ENCODE results near the gene DMRTC2.

DMRTC2 gene

GRCh38 chr19:41845001-41845050 is at the start of gene DMRTC2:
Gene DMRTC2 (plus strand): TSS chr19:41845042. CDS start chr19:41847429, 2,387 bp downstream.
- no peak for TF ChIP-seq CTCF (IDR thresholded peaks at IDR 0.05; ENCODE audit: insufficient read depth, missing control alignments)
- DNase-seq (ENCODE audit: insufficient read length, low spot score) = no peak
- no peak for FAIRE-seq

GRCh38 chr19:41796362-41796761 is 48.5 kb upstream of the DMRTC2 start, which contains the start of gene CEACAM3:
Gene CEACAM3 (plus strand): TSS chr19:41796587. CDS start chr19:41796678, 91 bp downstream.
- DNase-seq (ENCODE audit: insufficient read length, low spot score) (no peak), FAIRE-seq (no peak)
- no peak for TF ChIP-seq CTCF (IDR thresholded peaks at IDR 0.05; ENCODE audit: insufficient read depth, missing control alignments)

GRCh38 chr19:41796901-41797300 is 47.9 kb upstream of the DMRTC2 start:
- TF ChIP-seq CTCF (IDR thresholded peaks at IDR 0.05; ENCODE audit: insufficient read depth, missing control alignments) = no peak
- no peak for FAIRE-seq
- no peak for DNase-seq (ENCODE audit: insufficient read length, low spot score)

GRCh38 chr19:41799444-41800000 is 45.3 kb upstream of the DMRTC2 start:
- no peak for FAIRE-seq
- DNase-seq (ENCODE audit: insufficient read length, low spot score) = no peak
- no peak for TF ChIP-seq CTCF (IDR thresholded peaks at IDR 0.05; ENCODE audit: insufficient read depth, missing control alignments)

- TF ChIP-seq CTCF (IDR thresholded peaks at IDR 0.05; ENCODE audit: insufficient read depth, missing control alignments) = no peak
- FAIRE-seq = no peak
- no peak for DNase-seq (ENCODE audit: insufficient read length, low spot score)
Measured at GRCh38 chr19:41801031-41801430, 43.8 kb upstream of the DMRTC2 start.

- no peak for DNase-seq (ENCODE audit: insufficient read length, low spot score)
- no peak for TF ChIP-seq CTCF (IDR thresholded peaks at IDR 0.05; ENCODE audit: insufficient read depth, missing control alignments)
- FAIRE-seq = no peak
Measured at GRCh38 chr19:41801792-41802211, 43.0 kb upstream of the DMRTC2 start.

GRCh38 chr19:41802770-41803169 is 42.1 kb upstream of the DMRTC2 start:
- no peak for TF ChIP-seq CTCF (IDR thresholded peaks at IDR 0.05; ENCODE audit: insufficient read depth, missing control alignments)
- FAIRE-seq (no peak), DNase-seq (ENCODE audit: insufficient read length, low spot score) (no peak)

Data from D721Med (cell line).